ENCODE measurements around the gene FOXO1.

FOXO1 gene

GRCh38 chr13:40571338-40571963 is 95.0 kb downstream of the FOXO1 start:
- DNase-seq = no peak

GRCh38 chr13:40570930-40571329 is 95.5 kb downstream of the FOXO1 start:
- DNase-seq = no peak

- DNase-seq = no peak
Measured at GRCh38 chr13:40569024-40569350, 97.5 kb downstream of the FOXO1 start.

GRCh38 chr13:40568246-40569023 is 98.0 kb downstream of the FOXO1 start:
- no peak for DNase-seq

GRCh38 chr13:40566811-40567210 is 99.6 kb downstream of the FOXO1 start:
- DNase-seq = no peak

GRCh38 chr13:40565282-40566148 is 100.9 kb downstream of the FOXO1 start:
- no peak for DNase-seq

GRCh38 chr13:40564342-40565001 is 102.0 kb downstream of the FOXO1 start:
- no peak for DNase-seq

- no peak for DNase-seq
Measured at GRCh38 chr13:40563350-40564125, 102.9 kb downstream of the FOXO1 start.

- no peak for DNase-seq
Measured at GRCh38 chr13:40562975-40563349, 103.5 kb downstream of the FOXO1 start.

- DNase-seq = no peak
Measured at GRCh38 chr13:40559915-40560314, 106.5 kb downstream of the FOXO1 start.

GRCh38 chr13:40558656-40559055 is 107.8 kb downstream of the FOXO1 start:
- no peak for DNase-seq

GRCh38 chr13:40556453-40556852 is 110.0 kb downstream of the FOXO1 start:
- no peak for DNase-seq

- DNase-seq = no peak
Measured at GRCh38 chr13:40553356-40553755, 113.1 kb downstream of the FOXO1 start.

GRCh38 chr13:40552895-40553294 is 113.5 kb downstream of the FOXO1 start:
- DNase-seq = no peak

- no peak for DNase-seq
Measured at GRCh38 chr13:40550130-40550529, 116.3 kb downstream of the FOXO1 start.

GRCh38 chr13:40549500-40550094 is 116.8 kb downstream of the FOXO1 start:
- DNase-seq = no peak

GRCh38 chr13:40547591-40548315 is 118.7 kb downstream of the FOXO1 start:
- no peak for DNase-seq

GRCh38 chr13:40546047-40546446 is 120.4 kb downstream of the FOXO1 start:
- DNase-seq = no peak

GRCh38 chr13:40540328-40541044 is 126.0 kb downstream of the FOXO1 start:
- no peak for DNase-seq

GRCh38 chr13:40539576-40540327 is 126.7 kb downstream of the FOXO1 start:
- no peak for DNase-seq
